SK-N-DZ (cell line): Measurements from ENCODE around the gene TM4SF20. TPM values are rescaled to one million over a fixed set of nuclear protein-coding genes. Genes with fewer than 3 reads are reported as not detected.

Experiments used
- DNase-seq: peaks from one replicate; pipeline ENCODE4 v3.0.0-alpha.2; 2015; ENCODE audit warnings: low spot score
- polyA plus RNA-seq, 2 experiments: library from polyadenylated mRNA; depleted of rRNA; stranded (reverse); fragments of >200 nt; gene quantifications; 2 replicates each; pipeline ENCODE4 v1.2.3, GENCODE V29; 2014

The TM4SF20 gene
- polyA plus RNA-seq (2014; cell fraction: cytosol; rRNA removed): not detected in 2 replicates
- not detected in 2 replicates for polyA plus RNA-seq (2014; cell fraction: nucleus; rRNA removed)

- no peak for DNase-seq
Measured at GRCh38 chr2:227379095-227379494, at the start of gene TM4SF20. Gene TM4SF20 (minus strand): TSS chr2:227379306. CDS start chr2:227379268, 38 bp downstream.

GRCh38 chr2:227428731-227429285 lies 49.7 kb upstream of the TM4SF20 start:
- no peak for DNase-seq

- DNase-seq: no peak
Measured at GRCh38 chr2:227423656-227424499, 44.8 kb upstream of the TM4SF20 start.

GRCh38 chr2:227420087-227421052 lies 41.3 kb upstream of the TM4SF20 start:
- no peak for DNase-seq

GRCh38 chr2:227416701-227417100 lies 37.6 kb upstream of the TM4SF20 start:
- no peak for DNase-seq

- no peak for DNase-seq
Measured at GRCh38 chr2:227415538-227416424, 36.7 kb upstream of the TM4SF20 start.

- DNase-seq: no peak
Measured at GRCh38 chr2:227414846-227415245, 35.7 kb upstream of the TM4SF20 start.

- DNase-seq: no peak
Measured at GRCh38 chr2:227413371-227413770, 34.3 kb upstream of the TM4SF20 start.

GRCh38 chr2:227412877-227413276 lies 33.8 kb upstream of the TM4SF20 start:
- DNase-seq: no peak

- DNase-seq: no peak
Measured at GRCh38 chr2:227411990-227412350, 32.9 kb upstream of the TM4SF20 start.

- DNase-seq: no peak
Measured at GRCh38 chr2:227411320-227411989, 32.3 kb upstream of the TM4SF20 start.

GRCh38 chr2:227410191-227410590 lies 31.1 kb upstream of the TM4SF20 start:
- DNase-seq: no peak

- DNase-seq: no peak
Measured at GRCh38 chr2:227407591-227408151, 28.6 kb upstream of the TM4SF20 start.

GRCh38 chr2:227406177-227407031 lies 27.3 kb upstream of the TM4SF20 start:
- peak; percentile 66 for DNase-seq

- DNase-seq: no peak
Measured at GRCh38 chr2:227404585-227405271, 25.6 kb upstream of the TM4SF20 start.

GRCh38 chr2:227402959-227403358 lies 23.9 kb upstream of the TM4SF20 start:
- no peak for DNase-seq

- DNase-seq: no peak
Measured at GRCh38 chr2:227402321-227402720, 23.2 kb upstream of the TM4SF20 start.

- no peak for DNase-seq
Measured at GRCh38 chr2:227401550-227401949, 22.4 kb upstream of the TM4SF20 start.
